Measurements from ENCODE around the gene PDLIM3.

- TF ChIP-seq CTCF (IDR thresholded peaks at IDR 0.05) (no peak), POLR2A (IDR thresholded peaks at IDR 0.05) (no peak)
Observed at GRCh38 chr4:185552254-185552653, 16.9 kb upstream of the PDLIM3 start.
